Mesothelial cell of epicardium (in vitro differentiated cells): Measurements from ENCODE around the gene FGD4. TPM values are rescaled to one million over a fixed set of nuclear protein-coding genes. Genes with fewer than 3 reads are reported as not detected.

Source experiments
- DNase-seq, 2 experiments: peaks; one replicate each; pipeline ENCODE4 v3.0.0; 2021; ENCODE audit warnings: low spot score in 2 of 2; ENCODE audit not compliant: unreplicated experiment in 2 of 2
- H3K27ac Mint-ChIP-seq: 2 replicates; pipeline ENCODE4 v1.8.0; 2021; ENCODE audit warnings: mixed read lengths
- H3K27me3 Mint-ChIP-seq: 2 replicates; pipeline ENCODE4 v1.8.0; 2021; ENCODE audit warnings: low read depth, mixed read lengths
- H3K36me3 Mint-ChIP-seq: 2 replicates; pipeline ENCODE4 v1.8.0; 2021; ENCODE audit warnings: mixed read lengths
- H3K4me1 Mint-ChIP-seq: 2 replicates; pipeline ENCODE4 v1.8.0; 2021; ENCODE audit warnings: mixed read lengths
- H3K4me3 Mint-ChIP-seq: 2 replicates; pipeline ENCODE4 v1.8.0; 2021; ENCODE audit warnings: mild to moderate bottlenecking, moderate library complexity, mixed read lengths
- H3K9me3 Mint-ChIP-seq: 2 replicates; pipeline ENCODE4 v1.8.0; 2021; ENCODE audit warnings: mixed read lengths
- total RNA-seq: library from RNA; stranded (reverse); gene quantifications from 3 replicates; pipeline ENCODE4 v1.2.1, GENCODE V29; 2021
- TF ChIP-seq, protein P1 (sequence below): fragments of 200-600 bp; sonication (generic); IDR thresholded peaks from one replicate; pipeline ENCODE4 v1.5.0; 2021; ENCODE audit warnings: antibody characterized with exemption; ENCODE audit not compliant: unreplicated experiment

FGD4 gene
- total RNA-seq, 1 donor from 2014 or later = 13.4 TPM

DNA sequence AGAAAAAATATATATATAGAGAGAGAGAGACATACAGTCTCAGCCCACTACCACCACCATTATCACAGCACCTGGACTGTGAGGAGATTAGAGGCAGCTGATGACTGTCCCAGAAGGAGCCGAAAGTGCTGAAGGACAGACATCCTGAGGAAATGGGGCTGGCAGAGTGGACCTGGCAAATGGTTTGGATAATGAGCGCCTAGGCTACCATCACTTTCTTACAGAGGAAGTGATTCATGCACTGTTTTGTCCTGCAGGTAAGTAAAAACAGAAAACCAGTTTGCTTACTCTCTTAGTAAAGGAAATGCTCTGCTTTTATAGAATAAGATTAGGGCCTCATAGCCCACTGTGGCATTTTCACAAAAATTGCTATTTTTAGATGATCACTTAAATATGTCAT, 251.2 kb downstream of the FGD4 start:
- no peaks in the 10 kb centered on the region for H3K36me3 Mint-ChIP-seq
- no peak overlapping the region for H3K27ac Mint-ChIP-seq
- TF ChIP-seq, protein P1, sequence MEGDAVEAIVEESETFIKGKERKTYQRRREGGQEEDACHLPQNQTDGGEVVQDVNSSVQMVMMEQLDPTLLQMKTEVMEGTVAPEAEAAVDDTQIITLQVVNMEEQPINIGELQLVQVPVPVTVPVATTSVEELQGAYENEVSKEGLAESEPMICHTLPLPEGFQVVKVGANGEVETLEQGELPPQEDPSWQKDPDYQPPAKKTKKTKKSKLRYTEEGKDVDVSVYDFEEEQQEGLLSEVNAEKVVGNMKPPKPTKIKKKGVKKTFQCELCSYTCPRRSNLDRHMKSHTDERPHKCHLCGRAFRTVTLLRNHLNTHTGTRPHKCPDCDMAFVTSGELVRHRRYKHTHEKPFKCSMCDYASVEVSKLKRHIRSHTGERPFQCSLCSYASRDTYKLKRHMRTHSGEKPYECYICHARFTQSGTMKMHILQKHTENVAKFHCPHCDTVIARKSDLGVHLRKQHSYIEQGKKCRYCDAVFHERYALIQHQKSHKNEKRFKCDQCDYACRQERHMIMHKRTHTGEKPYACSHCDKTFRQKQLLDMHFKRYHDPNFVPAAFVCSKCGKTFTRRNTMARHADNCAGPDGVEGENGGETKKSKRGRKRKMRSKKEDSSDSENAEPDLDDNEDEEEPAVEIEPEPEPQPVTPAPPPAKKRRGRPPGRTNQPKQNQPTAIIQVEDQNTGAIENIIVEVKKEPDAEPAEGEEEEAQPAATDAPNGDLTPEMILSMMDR = no peak
- no peak overlapping the region for H3K4me3 Mint-ChIP-seq
- DNase-seq = no peak
- peaks cover 8% of the 10 kb centered on the region for H3K9me3 Mint-ChIP-seq
- H3K27me3 Mint-ChIP-seq = no peaks in the 10 kb centered on the region
- H3K4me1 Mint-ChIP-seq = peaks cover 6% of the 10 kb centered on the region

GRCh38 chr12:32651151-32651955, 252.0 kb downstream of the FGD4 start:
- TF ChIP-seq, protein P1 = no peak
- Mint-ChIP-seq H3K27ac (no peak overlapping the region), H3K27me3 (no peaks in the 10 kb centered on the region), H3K4me3 (no peak overlapping the region), H3K36me3 (no peaks in the 10 kb centered on the region), H3K9me3 (peaks cover 8% of the 10 kb centered on the region), H3K4me1 (peaks cover 6% of the 10 kb centered on the region)
- no peak for DNase-seq

DNA sequence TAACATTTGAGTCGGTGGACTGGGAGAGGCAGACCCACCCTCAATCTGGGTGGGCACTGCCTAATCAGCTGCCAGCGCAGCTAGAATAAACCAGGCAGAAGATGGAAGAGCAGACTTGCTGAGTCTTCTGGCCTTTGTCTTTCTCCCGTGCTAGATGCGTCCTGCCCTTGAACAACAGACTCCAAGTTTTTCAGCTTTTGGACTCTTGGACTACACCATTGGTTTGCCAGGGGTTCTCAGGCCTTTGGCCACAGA, 252.5 kb downstream of the FGD4 start:
- DNase-seq = no peak
- Mint-ChIP-seq H3K9me3 (peaks cover 8% of the 10 kb centered on the region), H3K36me3 (no peaks in the 10 kb centered on the region), H3K4me1 (peaks cover 6% of the 10 kb centered on the region), H3K27me3 (no peaks in the 10 kb centered on the region), H3K27ac (no peak overlapping the region), H3K4me3 (no peak overlapping the region)
- TF ChIP-seq, protein P1 = no peak

DNA sequence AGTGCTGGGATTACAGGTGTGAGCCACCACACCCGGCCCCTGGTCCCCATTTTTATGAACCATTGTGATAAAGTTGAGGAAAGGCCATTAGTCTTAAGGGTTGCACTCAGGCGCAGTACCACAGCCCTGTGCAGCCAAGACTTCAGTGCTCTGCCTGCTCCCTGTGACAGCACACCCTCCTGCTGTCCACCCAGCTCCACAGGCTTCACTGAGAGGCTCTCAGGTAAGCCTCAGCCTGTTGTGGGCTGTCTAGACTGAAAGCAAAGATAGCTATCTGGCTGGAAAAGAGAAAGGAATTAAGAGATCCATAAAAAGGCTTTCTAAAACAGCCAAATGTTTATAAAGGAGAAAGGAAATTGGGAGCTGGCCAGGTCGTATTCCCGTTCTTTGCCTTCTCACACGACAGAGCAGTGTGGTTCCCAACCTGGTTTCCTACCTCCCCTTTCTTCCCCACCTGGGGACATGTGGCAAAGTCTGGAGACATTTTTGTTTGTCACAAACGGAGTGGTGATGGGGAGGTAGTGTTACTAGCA, 260.6 kb downstream of the FGD4 start:
- H3K27me3 Mint-ChIP-seq = no peaks in the 10 kb centered on the region
- no peak for DNase-seq
- H3K27ac Mint-ChIP-seq = no peak overlapping the region
- peaks cover 7% of the 10 kb centered on the region for H3K4me1 Mint-ChIP-seq
- H3K9me3 Mint-ChIP-seq = peaks cover under 1% of the 10 kb centered on the region
- no peaks in the 10 kb centered on the region for H3K36me3 Mint-ChIP-seq
- no peak overlapping the region for H3K4me3 Mint-ChIP-seq
- TF ChIP-seq, protein P1 = no peak

DNA sequence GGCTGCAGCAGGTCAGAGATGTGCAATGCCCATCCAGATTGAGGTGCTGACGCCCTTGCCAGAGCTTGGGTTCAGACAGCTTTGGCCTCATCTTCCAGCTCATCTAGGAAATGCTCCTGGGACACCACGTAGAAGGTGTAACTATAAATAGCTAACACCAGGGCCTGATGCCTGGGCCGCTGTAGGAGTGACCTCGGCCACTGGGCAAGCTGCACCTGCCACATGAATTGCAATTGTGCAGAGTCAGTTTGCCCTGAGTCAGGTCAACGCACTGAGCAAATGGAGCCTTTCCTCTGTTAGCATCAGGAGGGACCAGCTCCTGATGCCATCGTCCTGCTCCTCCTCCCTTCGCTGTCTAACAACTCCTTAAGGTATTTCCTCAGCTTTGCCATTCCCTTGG, 262.3 kb downstream of the FGD4 start:
- H3K27me3 Mint-ChIP-seq = no peaks in the 10 kb centered on the region
- peaks cover 7% of the 10 kb centered on the region for H3K4me1 Mint-ChIP-seq
- H3K9me3 Mint-ChIP-seq = no peaks in the 10 kb centered on the region
- no peaks in the 10 kb centered on the region for H3K36me3 Mint-ChIP-seq
- no peak overlapping the region for H3K4me3 Mint-ChIP-seq
- TF ChIP-seq, protein P1 = no peak
- no peak for DNase-seq
- no peak overlapping the region for H3K27ac Mint-ChIP-seq
